Measurements from ENCODE around the gene MICA.

Gene MICA

GRCh38 chr6:31377029-31377428 is 26.4 kb upstream of the MICA start:
- no peaks in the 10 kb centered on the region; the same call in 1 of the 2 replicates for H3K27me3 ChIP-seq (replicated peaks; ENCODE audit: control insufficient read depth, insufficient read depth, low read length)
- TF ChIP-seq, protein P1, sequence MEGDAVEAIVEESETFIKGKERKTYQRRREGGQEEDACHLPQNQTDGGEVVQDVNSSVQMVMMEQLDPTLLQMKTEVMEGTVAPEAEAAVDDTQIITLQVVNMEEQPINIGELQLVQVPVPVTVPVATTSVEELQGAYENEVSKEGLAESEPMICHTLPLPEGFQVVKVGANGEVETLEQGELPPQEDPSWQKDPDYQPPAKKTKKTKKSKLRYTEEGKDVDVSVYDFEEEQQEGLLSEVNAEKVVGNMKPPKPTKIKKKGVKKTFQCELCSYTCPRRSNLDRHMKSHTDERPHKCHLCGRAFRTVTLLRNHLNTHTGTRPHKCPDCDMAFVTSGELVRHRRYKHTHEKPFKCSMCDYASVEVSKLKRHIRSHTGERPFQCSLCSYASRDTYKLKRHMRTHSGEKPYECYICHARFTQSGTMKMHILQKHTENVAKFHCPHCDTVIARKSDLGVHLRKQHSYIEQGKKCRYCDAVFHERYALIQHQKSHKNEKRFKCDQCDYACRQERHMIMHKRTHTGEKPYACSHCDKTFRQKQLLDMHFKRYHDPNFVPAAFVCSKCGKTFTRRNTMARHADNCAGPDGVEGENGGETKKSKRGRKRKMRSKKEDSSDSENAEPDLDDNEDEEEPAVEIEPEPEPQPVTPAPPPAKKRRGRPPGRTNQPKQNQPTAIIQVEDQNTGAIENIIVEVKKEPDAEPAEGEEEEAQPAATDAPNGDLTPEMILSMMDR (IDR thresholded peaks at IDR 0.05; ENCODE audit: insufficient read depth, low read length, poor library complexity, severe bottlenecking) = no peak
- no peak overlapping the region for H3K4me3 ChIP-seq (replicated peaks; ENCODE audit: low read depth, low read length)
- H3K36me3 ChIP-seq (ENCODE audit: control insufficient read depth, insufficient read depth, low read length) = no peaks in the 10 kb centered on the region
- DNase-seq (ENCODE audit: extremely low read depth, insufficient read length) = no peak

GRCh38 chr6:31378062-31378720 is 25.2 kb upstream of the MICA start:
- H3K27me3 ChIP-seq (replicated peaks; ENCODE audit: control insufficient read depth, insufficient read depth, low read length) = no peaks in the 10 kb centered on the region; the same call in 1 of the 2 replicates
- TF ChIP-seq, protein P1 (IDR thresholded peaks at IDR 0.05; ENCODE audit: insufficient read depth, low read length, poor library complexity, severe bottlenecking) = no peak
- H3K4me3 ChIP-seq (replicated peaks; ENCODE audit: low read depth, low read length) = no peak overlapping the region
- no peak for DNase-seq (ENCODE audit: extremely low read depth, insufficient read length)
- no peaks in the 10 kb centered on the region for H3K36me3 ChIP-seq (ENCODE audit: control insufficient read depth, insufficient read depth, low read length)

- Histone ChIP-seq H3K36me3 (ENCODE audit: control insufficient read depth, insufficient read depth, low read length) (no peaks in the 10 kb centered on the region), H3K4me3 (replicated peaks; ENCODE audit: low read depth, low read length) (no peak overlapping the region), H3K27me3 (replicated peaks; ENCODE audit: control insufficient read depth, insufficient read depth, low read length) (no peaks in the 10 kb centered on the region; the same call in 1 of the 2 replicates)
- no peak for DNase-seq (ENCODE audit: extremely low read depth, insufficient read length)
- TF ChIP-seq, protein P1 (IDR thresholded peaks at IDR 0.05; ENCODE audit: insufficient read depth, low read length, poor library complexity, severe bottlenecking) = no peak
These were observed 24.7 kb upstream of the MICA start for GRCh38 chr6:31378721-31379103.

DNA sequence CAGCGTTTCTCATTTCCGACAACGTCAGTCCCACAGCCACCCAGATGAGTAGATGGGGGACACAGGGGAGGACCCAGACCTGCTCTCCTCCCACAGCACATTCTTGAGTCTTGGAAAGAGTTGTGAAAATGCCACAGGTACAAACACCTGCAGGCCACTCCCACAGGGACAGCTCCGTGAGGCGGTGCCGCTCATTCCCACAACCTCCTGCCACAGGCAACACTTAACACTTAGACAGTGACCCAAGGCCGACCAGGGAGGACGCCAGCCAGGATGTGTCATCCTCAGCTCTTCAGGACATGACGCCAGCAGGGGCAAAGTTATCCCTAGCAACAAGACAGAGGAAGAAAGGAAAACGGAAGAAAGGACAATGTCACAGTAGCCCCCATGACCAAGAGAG is 23.5 kb upstream of the MICA start:
- TF ChIP-seq, protein P1 (IDR thresholded peaks at IDR 0.05; ENCODE audit: insufficient read depth, low read length, poor library complexity, severe bottlenecking) = no peak
- no peak for DNase-seq (ENCODE audit: extremely low read depth, insufficient read length)
- Histone ChIP-seq H3K36me3 (ENCODE audit: control insufficient read depth, insufficient read depth, low read length) (no peaks in the 10 kb centered on the region), H3K27me3 (replicated peaks; ENCODE audit: control insufficient read depth, insufficient read depth, low read length) (no peaks in the 10 kb centered on the region; the same call in 1 of the 2 replicates), H3K4me3 (replicated peaks; ENCODE audit: low read depth, low read length) (no peak overlapping the region)

GRCh38 chr6:31381666-31382065 is 21.7 kb upstream of the MICA start:
- Histone ChIP-seq H3K27me3 (replicated peaks; ENCODE audit: control insufficient read depth, insufficient read depth, low read length) (no peaks in the 10 kb centered on the region; the same call in 1 of the 2 replicates), H3K36me3 (ENCODE audit: control insufficient read depth, insufficient read depth, low read length) (no peaks in the 10 kb centered on the region), H3K4me3 (replicated peaks; ENCODE audit: low read depth, low read length) (no peak overlapping the region)
- no peak for DNase-seq (ENCODE audit: extremely low read depth, insufficient read length)
- TF ChIP-seq, protein P1 (IDR thresholded peaks at IDR 0.05; ENCODE audit: insufficient read depth, low read length, poor library complexity, severe bottlenecking) = no peak
